Measurements from ENCODE around the gene SDK2. TPM values are rescaled to one million over a fixed set of nuclear protein-coding genes. Genes with fewer than 3 reads are reported as not detected.

The SDK2 gene
- total and polyA plus RNA-seq, 9 donors, result 0.40 to 5.4 (median 0.96) TPM

- WGBS, 3 donors, result 61 to 90% (median 85%) methylated on average over 2 of the region's 2 CpGs
- Histone ChIP-seq H3K4me3 (no peak overlapping the region), H3K36me3 (no peaks in the 10 kb centered on the region), H3K27ac (no peak overlapping the region), H3K27me3 (no peaks in the 10 kb centered on the region), H3K4me1 (ENCODE audit: insufficient read depth) (peaks cover 33% of the 10 kb centered on the region), H3K9me3 (no peaks in the 10 kb centered on the region)
- no peak for DNase-seq
- intact Hi-C loops (cut with DNase I), result no loop called here
- TF ChIP-seq POLR2A (IDR thresholded peaks at IDR 0.05) (no peak), CTCF (IDR thresholded peaks at IDR 0.05) (no peak), EP300 (IDR thresholded peaks at IDR 0.05) (no peak)
Measured at GRCh38 chr17:73301369-73301768, 342.9 kb downstream of the SDK2 start.

GRCh38 chr17:73300392-73300791 lies 343.9 kb downstream of the SDK2 start:
- no peak for DNase-seq
- H3K4me1 ChIP-seq (ENCODE audit: insufficient read depth), result peaks cover 24% of the 10 kb centered on the region
- no peaks in the 10 kb centered on the region for H3K27me3 ChIP-seq
- 78 to 89% (median 80%) methylated on average over 3 of the region's 3 CpGs for WGBS, 3 donors
- no peaks in the 10 kb centered on the region for H3K36me3 ChIP-seq
- no peak overlapping the region for H3K27ac ChIP-seq
- TF ChIP-seq POLR2A (IDR thresholded peaks at IDR 0.05) (no peak), CTCF (IDR thresholded peaks at IDR 0.05) (no peak), EP300 (IDR thresholded peaks at IDR 0.05) (no peak)
- no peak overlapping the region for H3K4me3 ChIP-seq
- H3K9me3 ChIP-seq, result no peaks in the 10 kb centered on the region
- intact Hi-C loops (cut with DNase I), result no loop called here

- no peak for TF ChIP-seq CTCF (IDR thresholded peaks at IDR 0.05)
- H3K27ac ChIP-seq, result no peak overlapping the region
- intact Hi-C loops (cut with DNase I), result no loop called here
Measured at GRCh38 chr17:73297934-73298861, 346.0 kb downstream of the SDK2 start.

GRCh38 chr17:73293480-73293911 lies 350.7 kb downstream of the SDK2 start:
- peak overlapping the region; percentile 47 to 86 for H3K27ac ChIP-seq
- TF ChIP-seq CTCF (IDR thresholded peaks at IDR 0.05), result no peak
- TF ChIP-seq POLR2A (IDR thresholded peaks at IDR 0.05), result no peak
- no peak for TF ChIP-seq EP300 (IDR thresholded peaks at IDR 0.05)
- H3K36me3 ChIP-seq, result no peaks in the 10 kb centered on the region
- peaks cover 43% of the 10 kb centered on the region for H3K4me1 ChIP-seq (ENCODE audit: insufficient read depth)
- intact Hi-C loops (cut with DNase I), result no loop called here
- 36 to 43% (median 42%) methylated on average over 9 of the region's 9 CpGs for WGBS, 3 donors
- no peak overlapping the region for H3K4me3 ChIP-seq
- H3K9me3 ChIP-seq, result no peaks in the 10 kb centered on the region
- DNase-seq, result peak in 4 of 5 donors; percentile 52 to 80 (median 60)
- no peaks in the 10 kb centered on the region for H3K27me3 ChIP-seq

More at GRCh38 chr17:73297934-73298861, 346.0 kb downstream of the SDK2 start:
- no peak for DNase-seq
- Histone ChIP-seq H3K9me3 (no peaks in the 10 kb centered on the region), H3K4me1 (ENCODE audit: insufficient read depth) (peaks cover 25% of the 10 kb centered on the region), H3K36me3 (no peaks in the 10 kb centered on the region), H3K27me3 (no peaks in the 10 kb centered on the region), H3K4me3 (no peak overlapping the region)
- WGBS, 3 donors, result 59 to 79% (median 69%) methylated on average over 15 of the region's 15 CpGs

Measured in ovary (tissue), 9 donors.